PC-9 (cell line): ENCODE data around the gene RPL19.

ENCODE experiments used
- CTCF ChIP-seq: fragments of 200-600 bp; sonication (generic); conservative IDR thresholded peaks from 2 replicates; pipeline ENCODE4 v1.6.1; 2017; ENCODE audit warnings: mixed run types, antibody characterized with exemption, mild to moderate bottlenecking, moderate library complexity
- EZH2 ChIP-seq: fragments of 200-600 bp; sonication (generic); IDR thresholded peaks from 2 replicates; pipeline ENCODE4 v1.8.0; 2017; ENCODE audit warnings: antibody characterized with exemption, low read depth

GRCh38 chr17:39238311-39238972, 38.4 kb downstream of the RPL19 start:
- TF ChIP-seq CTCF (no peak), EZH2 (no peak)
